Panc1 (cell line): ENCODE results near the gene XRCC6. TPM values are rescaled to one million over a fixed set of nuclear protein-coding genes. Genes with fewer than 3 reads are reported as not detected.

Source experiments
- ATAC-seq: fragments of 200-7000 bp; cut with Tn5 transposase; 2 replicates; pipeline ENCODE4 v1.9.1; 2020; ENCODE audit warnings: mild to moderate bottlenecking, moderate library complexity
- BruUV-seq: library from RNA; stranded (reverse); fragments of 400-500 nt; replicated peaks from 2 replicates; lab custom pipeline; 2021; lab: Mats Ljungman, UMichigan
- CTCF ChIA-PET: fragments of 300-600 bp; sonication (Branson Sonifier 250); formaldehyde crosslinking; loops from one replicate; lab custom pipeline; 2022; ENCODE audit warnings: antibody characterized with exemption; lab: Charles Lee
- POLR2A ChIA-PET: fragments of 300-600 bp; sonication (Branson Sonifier 250); formaldehyde crosslinking; loops from one replicate; lab custom pipeline; 2022; ENCODE audit warnings: antibody characterized with exemption; lab: Charles Lee
- DNase-seq: peaks from one replicate; pipeline ENCODE4 v3.0.0-alpha.2; 2010; ENCODE audit warnings: low read depth, low spot score
- H3K27ac ChIP-seq: 2 replicates; pipeline ENCODE4 v1.5.1; 2011; ENCODE audit warnings: mild to moderate bottlenecking, low read length, inconsistent platforms
- H3K27me3 ChIP-seq: fragments of 200-500 bp; sonication (Bioruptor generic); 2 replicates; pipeline ENCODE4 v1.6.0; 2014; ENCODE audit warnings: low read length, inconsistent platforms; ENCODE audit not compliant: control insufficient read depth, insufficient read depth
- H3K36me3 ChIP-seq: fragments of 200-500 bp; sonication (Bioruptor generic); 2 replicates; pipeline ENCODE4 v1.5.1; 2014; ENCODE audit warnings: inconsistent platforms, mild to moderate bottlenecking, low read length, moderate library complexity; ENCODE audit not compliant: control insufficient read depth, insufficient read depth
- H3K4me1 ChIP-seq: 2 replicates; pipeline ENCODE4 v1.5.1; 2011; ENCODE audit warnings: inconsistent platforms, mild to moderate bottlenecking, low read length, moderate library complexity; ENCODE audit not compliant: control insufficient read depth, insufficient read depth
- H3K4me3 ChIP-seq, 2 experiments: 2 replicates each; pipeline ENCODE4 v1.5.1; 2011 to 2012; ENCODE audit warnings: low read depth in 2 of 2, low read length in 2 of 2, mild to moderate bottlenecking in 2 of 2, inconsistent platforms in 1 of 2, moderate library complexity in 1 of 2
- H3K9me3 ChIP-seq: fragments of 200-500 bp; sonication (Bioruptor generic); 2 replicates; pipeline ENCODE4 v1.5.1; 2014; ENCODE audit warnings: low read depth, mild to moderate bottlenecking, inconsistent platforms, low read length, moderate library complexity; ENCODE audit not compliant: control insufficient read depth, insufficient read depth
- CTCF ChIP-seq: fragments of 450-650 bp; IDR thresholded peaks from 2 replicates; pipeline ENCODE4 v1.5.1; 2017; ENCODE audit warnings: mild to moderate bottlenecking
- POLR2AphosphoS5 ChIP-seq: IDR thresholded peaks from 2 replicates; pipeline ENCODE4 v1.6.1; 2012; ENCODE audit warnings: mild to moderate bottlenecking, low read depth, low read length, moderate library complexity
- REST ChIP-seq, 2 experiments: IDR thresholded peaks; 2 replicates each; pipeline ENCODE4 v1.6.1; 2011 to 2012; ENCODE audit warnings: low read depth in 2 of 2, control low read depth in 1 of 2, low read length in 1 of 2, mild to moderate bottlenecking in 1 of 2, moderate library complexity in 1 of 2; ENCODE audit not compliant: insufficient read depth in 1 of 2
- SIN3A ChIP-seq: IDR thresholded peaks from 2 replicates; pipeline ENCODE4 v1.6.1; 2012; ENCODE audit warnings: low read depth, mild to moderate bottlenecking, low read length, moderate library complexity, borderline replicate concordance; ENCODE audit not compliant: insufficient read depth
- TCF7L2 ChIP-seq: IDR thresholded peaks from 2 replicates; pipeline ENCODE4 v1.6.1; 2011; ENCODE audit warnings: mild to moderate bottlenecking, low read depth, low read length, inconsistent platforms
- in situ Hi-C: cut with HindIII; loops from 2 replicates; pipeline ENCODE4 v1.10.0; 2016; ENCODE audit warnings: low sequenced_read_pairs, low pct_unique_long_range_greater_than_20kb
- intact Hi-C: fragments of 100-400 bp; cut with micrococcal nuclease; formaldehyde crosslinking; loops from one replicate; pipeline ENCODE4 v1.10.0; 2022; ENCODE audit not compliant: unreplicated experiment
- total RNA-seq: library from RNA; stranded (reverse); gene quantifications from one replicate; pipeline ENCODE4 v1.2.1, GENCODE V29; 2021; ENCODE audit not compliant: unreplicated experiment

Gene XRCC6
- total RNA-seq, 1 experiment from 2014 or later, result 287 TPM

GRCh38 chr22:41700108-41700364 is 78.9 kb downstream of the XRCC6 start:
- ATAC-seq, result no peak
- in situ Hi-C loops, result no loop called here
- Histone ChIP-seq H3K4me3 (no peak overlapping the region), H3K36me3 (no peaks in the 10 kb centered on the region), H3K27ac (no peak overlapping the region), H3K9me3 (no peaks in the 10 kb centered on the region), H3K4me1 (no peaks in the 10 kb centered on the region), H3K27me3 (no peaks in the 10 kb centered on the region)
- no TSS peak for BruUV-seq
- TF ChIP-seq TCF7L2 (no peak), REST (IDR thresholded peaks at IDR 0.05; ENCODE audit: insufficient read depth in 1 of 2, low read depth in 2 of 2, low read length in 1 of 2) (no peak), SIN3A (no peak), CTCF (no peak), POLR2AphosphoS5 (no peak)
- ChIA-PET CTCF (no interaction called here), POLR2A (no interaction called here)
- no peak for DNase-seq
- intact Hi-C loops, result no loop called here

GRCh38 chr22:41702763-41703162 is 81.7 kb downstream of the XRCC6 start:
- Histone ChIP-seq H3K36me3 (no peaks in the 10 kb centered on the region), H3K9me3 (no peaks in the 10 kb centered on the region), H3K4me3 (no peak overlapping the region), H3K27me3 (no peaks in the 10 kb centered on the region), H3K4me1 (no peaks in the 10 kb centered on the region), H3K27ac (no peak overlapping the region)
- no TSS peak for BruUV-seq
- CTCF ChIA-PET, result interaction anchor here (0.6 kb wide), 1 partner anchor 155 kb away, joined by 5 read pairs; no protein-coding TSS in a partner anchor
- POLR2A ChIA-PET, result interaction anchor here (0.5 to 0.7 kb wide), 2 partner anchors 40 to 44 kb away, joined by 5 to 8 read pairs; no protein-coding TSS in a partner anchor
- TF ChIP-seq REST (IDR thresholded peaks at IDR 0.05; ENCODE audit: insufficient read depth in 1 of 2, low read depth in 2 of 2, low read length in 1 of 2), result no peak
- TF ChIP-seq POLR2AphosphoS5, result no peak
- TF ChIP-seq CTCF, result no peak
- TF ChIP-seq SIN3A, result no peak
- TF ChIP-seq TCF7L2, result no peak
- DNase-seq (no peak), ATAC-seq (no peak)
- in situ Hi-C loops, result no loop called here
- intact Hi-C loops, result no loop called here
